ENCODE measurements around the gene PXN. TPM values are rescaled to one million over a fixed set of nuclear protein-coding genes. Genes with fewer than 3 reads are reported as not detected.

The PXN gene
- polyA plus RNA-seq, 1 experiment: 35.0 TPM

DNA sequence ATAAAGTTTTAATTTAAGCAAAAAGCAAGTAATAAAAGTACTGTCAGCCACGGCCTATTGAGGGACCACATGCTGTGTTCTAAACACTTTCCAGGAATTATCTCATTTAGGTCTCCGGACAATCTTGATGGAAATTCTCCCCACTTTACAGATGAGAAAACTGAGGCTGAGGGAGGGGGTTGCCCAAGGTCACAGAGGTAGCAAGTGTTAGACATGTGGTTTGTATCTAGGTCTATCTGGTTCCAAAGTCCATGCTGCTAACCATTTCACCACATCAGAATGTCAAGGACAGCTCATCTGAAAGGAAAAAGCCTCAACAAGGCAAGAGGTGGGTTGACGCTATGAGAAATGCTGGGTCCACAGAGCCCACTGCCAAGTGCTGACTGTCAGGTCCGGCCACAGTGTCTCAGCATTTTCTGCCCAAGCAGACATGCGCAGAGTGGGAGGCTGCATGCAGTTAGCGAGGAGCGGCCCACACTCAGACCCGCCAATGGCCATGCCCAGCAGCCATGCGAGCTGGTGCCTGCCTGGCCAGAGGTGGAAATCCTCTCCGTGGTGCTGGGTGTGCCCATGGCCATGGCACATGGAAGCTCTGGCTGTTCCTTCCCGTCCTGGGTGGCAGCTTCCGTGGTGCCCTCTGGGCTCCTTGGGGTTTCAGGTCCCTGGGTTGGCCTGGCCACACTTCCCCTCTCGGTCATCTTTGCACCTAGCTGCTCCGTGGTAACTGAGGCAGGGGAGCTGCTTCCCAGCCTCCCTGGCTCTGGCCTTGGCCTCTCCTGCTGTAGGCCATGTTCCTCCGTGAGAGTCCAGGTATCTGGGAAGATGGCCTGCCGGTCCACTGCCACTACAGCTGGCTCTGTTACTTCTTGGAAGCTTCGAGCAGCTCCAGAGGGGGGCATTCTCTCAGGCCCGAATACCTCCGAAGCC lies 46.6 kb downstream of the PXN start:
- ChIA-PET POLR2A (interaction anchor here (1.8 to 4.4 kb wide), 2 partner anchors 18 to 73 kb away, joined by 7 to 29 read pairs; partner anchors contain the start of genes RNU4-2 and RPLP0), CTCF (interaction anchor here (1.2 to 15.6 kb wide), 4 partner anchors 9 to 46 kb away, joined by 3 to 685 read pairs (median 13); partner anchors contain the start of genes PXN and RPLP0)
- no peak overlapping the region for H3K4me3 ChIP-seq (ENCODE audit: low read depth, low read length)
- H3K9me3 ChIP-seq (ENCODE audit: control insufficient read depth, insufficient read depth, low read length): no peaks in the 10 kb centered on the region
- DNase-seq (ENCODE audit: low read depth, low spot score): no peak
- no peaks in the 10 kb centered on the region for H3K27me3 ChIP-seq (ENCODE audit: control insufficient read depth, insufficient read depth, low read length)
- no peak overlapping the region for H3K27ac ChIP-seq (ENCODE audit: low read depth, low read length)
- no peak for TF ChIP-seq CTCF (IDR thresholded peaks at IDR 0.05; ENCODE audit: low read depth, low read length)

DNA sequence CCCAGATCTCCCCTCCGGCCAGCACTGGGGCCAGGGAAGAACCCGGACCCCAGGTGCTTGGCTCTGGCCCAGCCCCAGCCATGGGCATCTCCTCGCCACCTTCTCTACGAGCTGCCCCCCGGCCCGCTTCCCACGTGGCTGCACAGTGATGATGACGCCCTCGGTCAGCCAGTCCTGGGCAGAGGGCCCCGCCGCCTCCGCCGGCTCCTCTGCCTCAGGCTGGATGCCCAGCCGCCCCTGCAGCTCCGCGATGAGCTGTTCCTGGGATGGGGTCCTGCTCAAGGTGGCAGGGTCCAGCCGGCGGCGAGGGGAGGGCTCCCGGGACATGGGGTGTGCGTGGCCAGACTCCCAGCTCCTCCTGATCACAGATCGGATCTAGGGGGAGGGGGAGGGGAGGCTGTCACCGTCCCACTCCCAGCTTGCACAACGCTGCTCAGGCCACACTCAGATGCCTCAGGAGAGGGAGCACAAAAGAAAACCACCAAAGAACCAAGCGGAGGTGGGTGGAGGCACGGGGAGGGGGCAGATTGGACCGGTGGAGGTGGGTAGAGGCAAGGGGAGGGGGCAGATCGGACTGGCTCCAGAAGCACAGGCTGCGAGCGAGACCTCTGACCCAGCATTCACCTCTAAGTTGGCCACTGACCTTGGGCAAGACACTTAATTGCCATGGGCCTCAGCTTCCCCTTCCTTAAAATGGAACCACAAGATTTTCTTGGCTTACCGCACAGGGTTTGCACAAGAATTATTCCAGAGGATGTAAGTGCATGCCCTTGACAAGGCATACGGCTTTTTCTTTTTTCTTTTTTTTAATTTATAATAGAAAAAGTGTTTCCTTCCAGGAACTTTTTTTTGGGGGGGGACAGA lies 48.6 kb downstream of the PXN start:
- Histone ChIP-seq H3K27me3 (ENCODE audit: control insufficient read depth, insufficient read depth, low read length) (no peaks in the 10 kb centered on the region), H3K4me3 (ENCODE audit: low read depth, low read length) (no peak overlapping the region), H3K27ac (ENCODE audit: low read depth, low read length) (no peak overlapping the region), H3K9me3 (ENCODE audit: control insufficient read depth, insufficient read depth, low read length) (no peaks in the 10 kb centered on the region)
- no peak for DNase-seq (ENCODE audit: low read depth, low spot score)
- ChIA-PET CTCF (interaction anchor here (0.7 to 2.8 kb wide), 5 partner anchors 11 to 85 kb away, joined by 3 to 15 read pairs (median 5); partner anchors contain the start of genes PXN and RPLP0), POLR2A (interaction anchor here (0.7 to 1.8 kb wide), 4 partner anchors 11 to 75 kb away, joined by 3 to 18 read pairs (median 7); partner anchors contain the start of genes RNU4-2 and RPLP0)
- TF ChIP-seq CTCF (IDR thresholded peaks at IDR 0.05; ENCODE audit: low read depth, low read length): no peak

GRCh38 chr12:120215766-120216735 lies 49.5 kb downstream of the PXN start:
- ChIA-PET CTCF (interaction anchor here (0.9 to 1.6 kb wide), 3 partner anchors 12 to 49 kb away, joined by 5 read pairs; partner anchors contain the start of genes PXN and RPLP0), POLR2A (interaction anchor here (0.8 to 1.7 kb wide), 3 partner anchors 12 to 15 kb away, joined by 3 to 18 read pairs (median 6); partner anchors contain the start of gene RPLP0)
- Histone ChIP-seq H3K9me3 (ENCODE audit: control insufficient read depth, insufficient read depth, low read length) (no peaks in the 10 kb centered on the region), H3K27me3 (ENCODE audit: control insufficient read depth, insufficient read depth, low read length) (no peaks in the 10 kb centered on the region), H3K4me3 (ENCODE audit: low read depth, low read length) (no peak overlapping the region), H3K27ac (ENCODE audit: low read depth, low read length) (no peak overlapping the region)
- TF ChIP-seq CTCF (IDR thresholded peaks at IDR 0.05; ENCODE audit: low read depth, low read length): no peak
- DNase-seq (ENCODE audit: low read depth, low spot score): no peak

DNA sequence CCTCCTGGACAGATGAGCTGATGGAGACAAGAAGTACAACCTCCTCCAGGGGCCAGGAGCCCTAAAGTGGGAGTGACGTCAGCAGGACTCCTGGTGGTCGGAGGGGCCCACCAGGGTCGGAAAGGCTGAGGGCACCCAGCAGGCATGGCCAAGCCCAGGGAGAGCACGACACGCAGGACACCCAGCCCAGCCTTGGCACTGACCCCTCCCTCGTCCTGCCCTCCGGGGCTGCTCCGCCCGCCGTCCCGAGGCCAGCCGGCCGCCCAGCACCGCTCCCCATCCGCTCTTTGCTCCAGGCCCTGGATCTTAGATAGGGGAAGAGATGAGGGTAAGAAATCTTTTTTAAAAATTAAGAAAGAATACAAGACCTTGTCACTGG lies 50.2 kb downstream of the PXN start:
- no peak overlapping the region for H3K4me3 ChIP-seq (ENCODE audit: low read depth, low read length)
- ChIA-PET POLR2A (interaction anchor here (0.8 kb wide), 1 partner anchor 14 kb away, joined by 6 read pairs; the partner anchor contains the start of gene RPLP0), CTCF (no interaction called here)

More for the DNA sequence above, 50.2 kb downstream of the PXN start:
- no peak overlapping the region for H3K27ac ChIP-seq (ENCODE audit: low read depth, low read length)
- TF ChIP-seq CTCF (IDR thresholded peaks at IDR 0.05; ENCODE audit: low read depth, low read length): no peak
- no peaks in the 10 kb centered on the region for H3K27me3 ChIP-seq (ENCODE audit: control insufficient read depth, insufficient read depth, low read length)
- H3K9me3 ChIP-seq (ENCODE audit: control insufficient read depth, insufficient read depth, low read length): no peaks in the 10 kb centered on the region
- DNase-seq (ENCODE audit: low read depth, low spot score): no peak

Data from AG04450 (cell line).